ENCODE results near the gene TSPAN33. TPM values are rescaled to one million over a fixed set of nuclear protein-coding genes. Genes with fewer than 3 reads are reported as not detected.

The TSPAN33 gene
- total and polyA plus RNA-seq, 9 donors = 1.7 to 9.3 (median 6.0) TPM

- H3K4me3 ChIP-seq = no peak overlapping the region
- WGBS, 3 donors = 87 to 89% (median 88%) methylated on average over 13 to 14 of the region's 14 CpGs
- intact Hi-C loops (cut with DNase I) = no loop called here
- H3K27me3 ChIP-seq = no peaks in the 10 kb centered on the region
- H3K9me3 ChIP-seq = no peaks in the 10 kb centered on the region
- H3K4me1 ChIP-seq (ENCODE audit: insufficient read depth) = no peaks in the 10 kb centered on the region
- no peaks in the 10 kb centered on the region for H3K36me3 ChIP-seq
- TF ChIP-seq POLR2A (IDR thresholded peaks at IDR 0.05) (no peak), CTCF (IDR thresholded peaks at IDR 0.05) (no peak), EP300 (IDR thresholded peaks at IDR 0.05) (no peak)
- H3K27ac ChIP-seq = no peak overlapping the region
- no peak for DNase-seq
These were observed 58.7 kb downstream of the TSPAN33 start for GRCh38 chr7:129203050-129203741.

GRCh38 chr7:129205126-129205818 is 60.8 kb downstream of the TSPAN33 start:
- intact Hi-C loops (cut with DNase I) = no loop called here
- TF ChIP-seq EP300 (IDR thresholded peaks at IDR 0.05) (no peak), POLR2A (IDR thresholded peaks at IDR 0.05) (no peak), CTCF (IDR thresholded peaks at IDR 0.05) (no peak)

GRCh38 chr7:129205987-129206785 is 61.7 kb downstream of the TSPAN33 start:
- H3K9me3 ChIP-seq = no peaks in the 10 kb centered on the region
- intact Hi-C loops (cut with DNase I) = no loop called here
- 89 to 92% (median 90%) methylated on average over 18 of the region's 18 CpGs for WGBS, 3 donors

More at GRCh38 chr7:129205126-129205818, 60.8 kb downstream of the TSPAN33 start:
- Histone ChIP-seq H3K36me3 (no peaks in the 10 kb centered on the region), H3K27ac (no peak overlapping the region), H3K27me3 (no peaks in the 10 kb centered on the region), H3K4me1 (ENCODE audit: insufficient read depth) (no peaks in the 10 kb centered on the region), H3K4me3 (no peak overlapping the region), H3K9me3 (no peaks in the 10 kb centered on the region)
- WGBS, 3 donors = 86 to 91% (median 88%) methylated on average over 29 of the region's 29 CpGs
- no peak for DNase-seq

More at GRCh38 chr7:129205987-129206785, 61.7 kb downstream of the TSPAN33 start:
- Histone ChIP-seq H3K27me3 (no peaks in the 10 kb centered on the region), H3K36me3 (no peaks in the 10 kb centered on the region), H3K27ac (no peak overlapping the region), H3K4me3 (no peak overlapping the region), H3K4me1 (ENCODE audit: insufficient read depth) (no peaks in the 10 kb centered on the region)
- no peak for DNase-seq
- no peak for TF ChIP-seq POLR2A (IDR thresholded peaks at IDR 0.05)
- TF ChIP-seq EP300 (IDR thresholded peaks at IDR 0.05) = no peak
- no peak for TF ChIP-seq CTCF (IDR thresholded peaks at IDR 0.05)
